ENCODE data around the gene CCT7.

DNA sequence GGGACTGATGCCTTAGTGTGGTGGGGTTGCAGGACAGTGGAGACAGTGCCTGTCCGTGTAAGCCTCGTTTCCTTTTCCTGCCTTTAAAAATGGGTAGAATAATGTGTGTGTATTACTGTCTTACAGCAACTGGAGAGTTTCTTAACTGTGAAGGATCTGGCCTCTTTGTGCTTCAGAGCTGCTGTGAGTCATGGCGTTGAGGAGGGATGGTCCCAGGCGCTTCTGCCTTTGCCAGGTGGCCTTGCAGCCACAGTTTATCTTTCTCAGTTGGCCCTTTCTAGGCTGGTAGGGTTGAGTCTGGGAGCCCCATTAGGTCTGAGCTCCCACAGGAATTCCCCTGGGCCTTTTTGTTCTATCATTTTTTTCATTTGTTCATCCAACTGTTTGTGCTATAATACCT lies 10.3 kb upstream of the CCT7 start:
- TF ChIP-seq, protein P1, sequence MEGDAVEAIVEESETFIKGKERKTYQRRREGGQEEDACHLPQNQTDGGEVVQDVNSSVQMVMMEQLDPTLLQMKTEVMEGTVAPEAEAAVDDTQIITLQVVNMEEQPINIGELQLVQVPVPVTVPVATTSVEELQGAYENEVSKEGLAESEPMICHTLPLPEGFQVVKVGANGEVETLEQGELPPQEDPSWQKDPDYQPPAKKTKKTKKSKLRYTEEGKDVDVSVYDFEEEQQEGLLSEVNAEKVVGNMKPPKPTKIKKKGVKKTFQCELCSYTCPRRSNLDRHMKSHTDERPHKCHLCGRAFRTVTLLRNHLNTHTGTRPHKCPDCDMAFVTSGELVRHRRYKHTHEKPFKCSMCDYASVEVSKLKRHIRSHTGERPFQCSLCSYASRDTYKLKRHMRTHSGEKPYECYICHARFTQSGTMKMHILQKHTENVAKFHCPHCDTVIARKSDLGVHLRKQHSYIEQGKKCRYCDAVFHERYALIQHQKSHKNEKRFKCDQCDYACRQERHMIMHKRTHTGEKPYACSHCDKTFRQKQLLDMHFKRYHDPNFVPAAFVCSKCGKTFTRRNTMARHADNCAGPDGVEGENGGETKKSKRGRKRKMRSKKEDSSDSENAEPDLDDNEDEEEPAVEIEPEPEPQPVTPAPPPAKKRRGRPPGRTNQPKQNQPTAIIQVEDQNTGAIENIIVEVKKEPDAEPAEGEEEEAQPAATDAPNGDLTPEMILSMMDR (IDR thresholded peaks at IDR 0.05; ENCODE audit: low read depth, low read length, poor library complexity, severe bottlenecking) = no peak
- TF ChIP-seq EZH2phosphoT487 (IDR thresholded peaks at IDR 0.05; ENCODE audit: borderline replicate concordance, low read length) = no peak

Measured in DOHH2 (cell line).